WI38 (cell line): ENCODE measurements around the gene GRB14.

Experiments
- H3K4me3 ChIP-seq: 2 replicates; pipeline ENCODE4 v1.5.1; 2011; ENCODE audit warnings: low read depth, mild to moderate bottlenecking, control low read depth, low read length
- TF ChIP-seq, protein P1 (sequence below): IDR thresholded peaks from 2 replicates; pipeline ENCODE4 v1.5.1; 2012; ENCODE audit warnings: low read depth, mild to moderate bottlenecking, control low read depth, low read length

Gene GRB14

DNA sequence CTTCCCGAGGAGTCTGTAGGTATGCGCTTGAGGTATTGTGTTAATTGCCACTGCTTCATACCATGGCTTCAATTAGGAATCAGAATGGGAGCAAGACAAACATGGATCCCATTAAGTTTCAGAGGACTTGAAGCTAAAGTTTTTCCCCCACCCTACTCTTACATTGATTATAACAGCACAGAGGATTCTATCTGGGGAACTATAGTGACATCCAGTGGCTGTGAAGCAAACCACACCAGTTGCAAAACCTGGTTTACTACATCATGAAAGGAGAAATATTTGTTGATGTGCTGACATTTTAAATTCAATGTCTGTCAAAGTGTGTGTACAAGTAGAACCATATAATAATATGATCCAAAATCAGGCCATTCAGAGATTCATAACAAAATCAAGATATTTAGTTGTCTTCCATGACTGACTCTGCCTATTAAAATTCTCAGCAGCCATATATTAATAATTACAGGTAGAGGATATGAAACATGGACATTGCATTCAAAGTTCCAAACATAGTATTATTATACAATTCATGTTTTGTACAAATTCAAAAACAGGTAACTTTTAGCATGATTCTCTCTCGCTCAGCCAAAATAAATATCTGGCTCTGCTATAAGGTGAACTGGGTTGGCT, 82.9 kb downstream of the GRB14 start:
- TF ChIP-seq, protein P1, sequence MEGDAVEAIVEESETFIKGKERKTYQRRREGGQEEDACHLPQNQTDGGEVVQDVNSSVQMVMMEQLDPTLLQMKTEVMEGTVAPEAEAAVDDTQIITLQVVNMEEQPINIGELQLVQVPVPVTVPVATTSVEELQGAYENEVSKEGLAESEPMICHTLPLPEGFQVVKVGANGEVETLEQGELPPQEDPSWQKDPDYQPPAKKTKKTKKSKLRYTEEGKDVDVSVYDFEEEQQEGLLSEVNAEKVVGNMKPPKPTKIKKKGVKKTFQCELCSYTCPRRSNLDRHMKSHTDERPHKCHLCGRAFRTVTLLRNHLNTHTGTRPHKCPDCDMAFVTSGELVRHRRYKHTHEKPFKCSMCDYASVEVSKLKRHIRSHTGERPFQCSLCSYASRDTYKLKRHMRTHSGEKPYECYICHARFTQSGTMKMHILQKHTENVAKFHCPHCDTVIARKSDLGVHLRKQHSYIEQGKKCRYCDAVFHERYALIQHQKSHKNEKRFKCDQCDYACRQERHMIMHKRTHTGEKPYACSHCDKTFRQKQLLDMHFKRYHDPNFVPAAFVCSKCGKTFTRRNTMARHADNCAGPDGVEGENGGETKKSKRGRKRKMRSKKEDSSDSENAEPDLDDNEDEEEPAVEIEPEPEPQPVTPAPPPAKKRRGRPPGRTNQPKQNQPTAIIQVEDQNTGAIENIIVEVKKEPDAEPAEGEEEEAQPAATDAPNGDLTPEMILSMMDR = peak; percentile 5; the same call in 1 of the 2 replicates
- no peak overlapping the region for H3K4me3 ChIP-seq

DNA sequence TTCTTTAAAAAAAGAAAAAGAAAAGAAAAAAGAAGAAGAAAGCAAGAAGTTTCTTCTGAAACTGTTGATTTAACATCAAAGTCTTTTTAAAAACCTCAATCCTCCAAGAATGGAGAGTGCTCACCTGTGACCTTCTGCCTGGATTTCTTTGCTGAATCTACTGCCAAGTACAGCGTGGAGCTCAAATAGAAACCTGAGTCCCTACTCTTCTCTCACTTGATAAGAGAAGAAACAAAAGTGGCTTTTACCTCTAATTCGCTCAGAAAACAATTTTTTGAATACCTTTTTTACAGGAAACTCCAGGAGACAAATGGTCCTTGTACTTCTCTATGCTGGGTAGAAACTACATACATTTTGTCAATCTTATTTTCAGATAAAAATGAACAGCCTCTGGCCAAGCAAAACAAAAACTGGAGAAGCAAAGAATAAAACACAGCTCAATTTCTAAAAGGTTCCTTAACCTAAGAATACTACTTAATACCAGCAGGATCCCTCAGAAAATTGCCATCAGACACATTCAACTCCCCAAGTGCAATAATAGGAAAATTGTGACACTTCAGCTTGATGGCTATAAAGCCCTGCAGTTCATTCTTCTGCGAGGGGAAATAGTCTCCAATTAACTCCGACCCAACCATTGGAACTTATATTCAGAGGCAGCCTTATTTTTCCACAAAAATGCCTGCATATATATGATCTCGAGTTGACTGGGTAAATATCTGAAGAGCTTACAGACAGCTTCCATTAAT, 85.8 kb downstream of the GRB14 start:
- TF ChIP-seq, protein P1 = no peak
- H3K4me3 ChIP-seq = no peak overlapping the region

DNA sequence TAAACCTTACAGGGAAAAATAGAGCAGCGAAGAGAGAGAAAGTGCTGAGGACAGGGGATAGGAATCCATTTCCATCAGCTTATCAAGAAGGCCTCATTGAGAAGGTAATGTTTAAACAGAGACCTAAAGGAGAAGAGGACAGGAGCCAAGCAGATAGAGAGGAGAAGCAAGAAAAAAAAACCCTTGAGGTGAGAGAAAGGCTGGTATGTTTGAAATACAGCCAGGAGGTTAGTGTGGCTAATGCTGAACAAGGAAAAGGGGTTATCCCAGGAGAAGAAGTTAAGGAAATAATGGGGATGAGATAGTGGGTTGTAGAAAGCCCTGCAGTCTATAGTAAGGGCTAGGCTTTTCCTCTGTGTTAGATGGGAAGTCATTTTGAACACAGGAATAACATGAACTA, 90.8 kb downstream of the GRB14 start:
- TF ChIP-seq, protein P1 = no peak
- H3K4me3 ChIP-seq = no peak overlapping the region

DNA sequence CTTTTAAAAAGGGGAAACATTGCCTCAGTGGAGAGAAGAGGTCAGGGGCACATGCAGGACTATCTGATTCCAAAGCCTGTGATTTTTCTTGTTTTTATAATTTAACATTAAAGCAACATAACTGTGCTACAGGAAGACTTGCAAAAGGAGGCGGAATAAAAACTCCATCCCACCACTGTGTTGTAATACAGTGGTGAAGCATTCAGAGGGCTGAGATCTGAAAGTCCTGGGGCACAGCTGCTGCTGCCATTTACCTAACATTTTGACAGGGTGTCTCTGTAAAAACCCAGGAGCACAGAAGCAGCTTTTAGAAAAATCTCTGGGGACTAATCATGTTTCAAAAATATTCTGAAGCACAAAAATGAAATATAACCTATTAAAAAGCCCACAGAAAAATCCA, 97.6 kb downstream of the GRB14 start:
- H3K4me3 ChIP-seq = no peak overlapping the region
- TF ChIP-seq, protein P1 = no peak

DNA sequence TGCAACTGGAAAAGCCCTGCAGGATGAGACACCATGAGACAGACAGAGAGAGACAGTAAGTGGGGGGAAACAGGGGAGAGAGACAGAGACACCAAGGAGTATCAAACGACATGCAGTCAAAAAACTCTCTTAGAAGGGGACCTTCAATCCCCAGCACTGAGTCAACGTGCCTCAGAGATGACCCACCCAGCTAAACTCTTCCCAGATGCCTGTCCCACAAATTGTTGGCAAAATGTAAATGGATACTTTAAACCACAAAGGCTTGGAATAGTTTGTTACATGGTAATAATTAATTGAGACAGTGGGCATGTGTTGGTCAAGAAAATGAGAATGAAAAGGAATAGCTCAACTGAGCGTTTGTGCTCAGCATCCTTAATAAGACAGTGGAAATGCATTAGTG, 98.3 kb downstream of the GRB14 start:
- TF ChIP-seq, protein P1 = no peak
- H3K4me3 ChIP-seq = no peak overlapping the region

DNA sequence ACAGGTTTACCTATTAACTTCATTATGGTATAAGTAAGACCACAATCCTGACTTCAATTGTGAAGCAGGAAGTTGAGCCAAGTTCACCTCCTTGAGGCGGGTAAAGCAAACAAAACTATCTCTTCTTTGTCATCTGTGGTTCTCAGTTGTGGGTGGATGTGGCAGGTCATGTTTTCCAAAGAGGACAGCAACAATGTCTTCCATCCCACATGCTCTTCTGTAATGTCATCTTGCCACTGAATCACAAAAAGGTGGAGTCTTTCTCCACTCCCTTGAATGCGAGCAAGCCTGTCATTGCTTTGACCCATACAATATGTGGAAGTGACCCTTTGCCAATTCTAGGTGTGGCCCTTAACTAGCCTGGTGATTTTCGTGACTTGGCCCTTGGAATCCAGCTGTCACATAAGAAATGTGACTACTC, 98.7 kb downstream of the GRB14 start:
- no peak overlapping the region for H3K4me3 ChIP-seq
- TF ChIP-seq, protein P1 = no peak

DNA sequence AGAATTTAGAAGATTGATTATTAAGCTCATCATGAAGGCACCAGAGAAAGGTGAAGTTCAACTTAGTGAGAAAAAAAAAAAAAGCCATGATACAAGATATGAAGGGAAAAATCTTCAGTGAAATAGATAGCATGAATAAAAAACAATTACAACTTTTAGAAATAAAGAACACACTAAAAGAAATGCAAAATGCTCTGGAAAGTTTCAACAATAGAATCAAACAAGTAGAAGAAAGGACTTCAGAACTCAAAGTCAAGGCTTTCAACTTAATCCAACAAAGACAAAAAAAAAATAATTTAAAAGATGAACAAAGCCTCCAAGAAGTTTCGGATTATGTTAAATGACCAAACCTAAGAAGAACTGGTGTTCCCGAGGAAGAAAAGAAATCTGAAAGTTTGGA, 105.5 kb downstream of the GRB14 start:
- H3K4me3 ChIP-seq = no peak overlapping the region
- TF ChIP-seq, protein P1 = no peak
